Activated naive CD8-positive, alpha-beta T cell treated with anti-CD3 and anti-CD28 coated beads for 36 hours (primary cell): ENCODE measurements around the gene LAMTOR2. TPM values are rescaled to one million over a fixed set of nuclear protein-coding genes. Genes with fewer than 3 reads are reported as not detected.
A peak's percentile ranks its signal among the peaks of the same experiment; 100 is the strongest.
"Not testable (repeated sequence)": the region's sequence is repeated elsewhere in the genome, so short reads cannot be mapped to it uniquely, and the experiment has no call there.

Source experiments
- DNase-seq: peaks from one replicate; pipeline ENCODE4 v3.0.0; 2021
- H3K27ac Mint-ChIP-seq: one replicate; pipeline ENCODE4 v1.8.0; 2022; ENCODE audit warnings: mild to moderate bottlenecking, moderate library complexity, mixed read lengths
- H3K27me3 Mint-ChIP-seq: one replicate; pipeline ENCODE4 v1.8.0; 2022; ENCODE audit warnings: mild to moderate bottlenecking, mixed read lengths
- H3K36me3 Mint-ChIP-seq: one replicate; pipeline ENCODE4 v1.8.0; 2021; ENCODE audit warnings: mild to moderate bottlenecking, mixed read lengths
- H3K4me1 Mint-ChIP-seq: one replicate; pipeline ENCODE4 v1.8.0; 2021; ENCODE audit warnings: mixed read lengths
- H3K4me3 Mint-ChIP-seq: one replicate; pipeline ENCODE4 v1.8.0; 2022; ENCODE audit warnings: mild to moderate bottlenecking, moderate library complexity, mixed read lengths
- H3K9me3 Mint-ChIP-seq: one replicate; pipeline ENCODE4 v1.8.0; 2022; ENCODE audit warnings: mixed read lengths
- total RNA-seq, 2 experiments: library from RNA; stranded (reverse); gene quantifications; one replicate each; pipeline ENCODE4 v1.2.3, GENCODE V29; 2021

The LAMTOR2 gene
- total RNA-seq, 2 experiments from 2014 or later: 45.9 to 49.1 TPM

DNA sequence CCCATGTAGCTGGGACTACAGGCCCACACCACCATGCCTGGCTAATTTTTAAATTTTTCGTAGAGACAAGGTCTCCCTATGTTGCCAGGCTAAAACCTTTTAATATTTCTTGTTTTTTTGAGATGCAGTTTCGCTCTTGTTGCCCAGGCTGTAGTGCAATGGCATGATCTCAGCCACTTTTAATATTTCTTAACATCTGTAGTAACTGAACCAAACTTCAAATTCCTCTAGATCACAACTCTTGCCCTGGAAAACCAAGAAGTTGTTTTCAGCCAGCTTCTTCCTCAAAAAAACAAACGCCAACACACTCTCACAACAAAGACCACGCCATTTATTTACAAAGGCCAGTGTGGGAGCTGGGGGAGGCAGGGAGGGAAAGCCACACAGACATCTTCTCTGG is 19.6 kb upstream of the LAMTOR2 start:
- H3K27ac Mint-ChIP-seq, H3K4me1 Mint-ChIP-seq, H3K27me3 Mint-ChIP-seq, H3K4me3 Mint-ChIP-seq, H3K9me3 Mint-ChIP-seq, H3K36me3 Mint-ChIP-seq, DNase-seq: not testable (repeated sequence)

DNA sequence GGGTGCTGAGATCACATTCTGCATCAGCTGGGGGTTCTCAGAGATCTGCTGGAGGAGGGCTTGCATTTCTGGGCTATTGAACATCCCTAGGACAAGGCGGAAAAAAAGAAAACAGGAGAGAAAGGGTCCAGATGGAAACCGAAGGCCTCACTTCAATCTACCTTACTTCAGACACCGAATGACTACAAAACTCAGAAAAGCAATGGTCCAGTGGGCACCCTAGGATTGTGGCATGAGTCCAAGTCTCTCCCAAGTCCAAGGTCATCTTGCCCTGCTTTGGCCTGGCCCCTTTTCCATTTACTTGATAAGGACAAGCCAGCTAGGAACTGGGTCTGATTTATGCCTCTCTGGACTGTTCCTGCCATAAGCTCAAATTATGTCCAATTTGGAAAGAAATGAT is 11.8 kb upstream of the LAMTOR2 start:
- Mint-ChIP-seq H3K36me3 (peaks cover 11% of the 10 kb centered on the region), H3K9me3 (no peaks in the 10 kb centered on the region), H3K27ac (no peak overlapping the region), H3K4me3 (no peak overlapping the region), H3K27me3 (no peaks in the 10 kb centered on the region), H3K4me1 (no peaks in the 10 kb centered on the region)
- DNase-seq: no peak

DNA sequence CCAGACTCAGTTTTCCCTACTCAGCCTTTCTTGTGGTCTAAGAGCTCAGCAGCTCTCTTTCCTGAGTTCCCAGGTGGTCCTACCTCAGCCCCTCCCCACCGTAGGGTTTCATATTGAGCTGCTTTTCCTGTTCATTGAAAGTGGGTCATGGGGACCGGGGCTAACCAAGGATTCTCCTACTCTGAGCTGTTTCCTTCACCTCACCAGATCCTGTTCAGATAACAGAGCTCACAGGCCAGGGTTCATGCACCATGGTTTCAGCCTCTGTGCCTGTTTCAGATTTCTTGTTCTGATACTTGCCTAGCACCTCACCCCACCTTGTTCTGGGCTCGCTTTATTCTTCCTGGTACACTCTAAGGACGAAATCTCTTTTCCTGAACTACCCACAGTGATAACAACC is 9.5 kb upstream of the LAMTOR2 start:
- no peaks in the 10 kb centered on the region for H3K9me3 Mint-ChIP-seq
- H3K4me1 Mint-ChIP-seq: no peaks in the 10 kb centered on the region
- peaks cover 11% of the 10 kb centered on the region for H3K36me3 Mint-ChIP-seq
- H3K27me3 Mint-ChIP-seq: no peaks in the 10 kb centered on the region
- H3K27ac Mint-ChIP-seq: no peak overlapping the region
- DNase-seq: no peak
- no peak overlapping the region for H3K4me3 Mint-ChIP-seq

DNA sequence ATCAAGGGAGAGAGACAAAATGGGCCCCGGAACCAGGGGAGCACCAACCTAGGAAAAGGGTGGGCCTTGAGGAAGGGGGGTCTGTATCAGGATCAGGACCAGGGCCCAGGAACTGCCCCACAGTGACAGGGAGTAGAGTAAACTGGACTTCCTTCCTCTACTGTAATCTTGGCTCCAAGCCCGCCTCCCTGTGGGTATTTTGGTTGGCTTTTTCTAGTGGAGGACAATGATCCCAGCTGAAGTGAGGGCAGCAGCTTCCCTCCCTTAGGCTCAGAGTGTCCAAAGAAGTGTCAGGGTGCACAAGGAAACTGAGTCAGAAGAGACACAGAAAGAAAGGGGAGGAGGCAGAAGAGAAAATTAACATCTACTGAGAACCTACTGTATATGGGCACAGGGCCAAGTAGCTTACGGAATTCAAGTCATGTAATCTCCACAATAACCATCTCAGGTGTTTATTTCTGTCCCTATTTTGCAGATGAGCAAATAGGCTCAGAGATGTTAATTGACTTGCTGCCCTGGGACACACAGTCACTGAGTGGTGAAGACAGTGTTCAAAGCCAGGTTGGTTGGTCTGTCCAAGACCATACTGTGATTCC is 5.8 kb upstream of the LAMTOR2 start:
- H3K27ac Mint-ChIP-seq: no peak overlapping the region
- no peaks in the 10 kb centered on the region for H3K27me3 Mint-ChIP-seq
- H3K36me3 Mint-ChIP-seq: peaks cover 6% of the 10 kb centered on the region
- no peak for DNase-seq
- H3K9me3 Mint-ChIP-seq: no peaks in the 10 kb centered on the region
- H3K4me1 Mint-ChIP-seq: peaks cover 13% of the 10 kb centered on the region
- H3K4me3 Mint-ChIP-seq: no peak overlapping the region

DNA sequence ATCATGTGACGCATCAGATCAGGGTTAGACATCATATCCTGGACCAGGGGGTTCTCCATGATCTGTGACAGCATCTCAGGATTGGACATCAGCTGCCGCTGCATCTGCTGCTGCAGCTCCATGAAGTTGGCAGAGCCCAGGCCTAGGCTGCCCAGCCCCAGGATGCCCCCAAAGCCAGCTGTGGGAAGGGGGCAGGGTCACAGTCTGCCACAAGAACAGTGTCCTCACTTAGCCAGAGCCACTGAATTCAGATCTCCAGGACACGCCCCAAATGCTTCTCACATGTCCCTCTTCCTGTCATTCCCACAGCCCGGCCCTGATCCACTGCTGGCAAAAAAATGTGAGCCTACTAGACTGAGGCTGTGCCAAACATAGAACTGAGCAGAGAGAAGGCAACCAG is 4.2 kb upstream of the LAMTOR2 start:
- Mint-ChIP-seq H3K27ac (no peak overlapping the region), H3K27me3 (no peaks in the 10 kb centered on the region), H3K4me3 (no peak overlapping the region), H3K36me3 (peaks cover 4% of the 10 kb centered on the region), H3K9me3 (no peaks in the 10 kb centered on the region), H3K4me1 (peaks cover 19% of the 10 kb centered on the region)
- no peak for DNase-seq

DNA sequence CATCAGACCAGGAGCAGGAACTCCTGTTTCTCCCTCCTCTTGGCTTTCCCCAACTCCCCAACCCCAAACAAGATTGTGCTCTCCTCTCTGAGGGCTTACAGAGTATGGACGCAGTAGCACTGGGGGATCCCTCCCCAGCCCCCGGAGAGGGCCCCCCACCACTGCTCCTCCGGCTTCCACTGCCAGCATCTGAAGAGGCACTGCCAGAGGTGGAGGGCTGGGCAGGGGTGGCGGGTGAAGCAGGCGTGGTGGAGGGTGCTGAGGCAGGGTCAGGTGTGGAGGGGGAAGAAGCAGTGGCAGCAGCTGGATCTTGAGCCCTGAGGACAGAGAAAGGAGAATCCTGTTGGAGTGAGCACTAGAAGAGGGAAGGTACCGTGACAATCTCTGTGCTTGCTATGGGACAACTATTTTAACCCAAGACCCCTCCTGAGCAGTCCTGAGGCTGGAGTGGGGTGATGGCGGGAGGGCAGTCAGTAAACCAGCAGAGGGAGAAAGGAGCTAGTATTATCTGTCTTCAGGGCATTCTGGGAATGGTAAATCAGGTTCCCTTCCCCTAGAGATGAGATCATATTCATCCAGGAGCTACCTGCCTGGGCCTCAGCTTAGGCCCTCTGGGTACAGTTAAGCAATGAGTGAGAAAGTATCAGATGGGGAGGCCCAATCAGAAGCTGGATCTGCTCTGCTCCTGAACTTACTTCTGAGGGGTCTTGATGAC is 3.4 kb upstream of the LAMTOR2 start:
- Mint-ChIP-seq H3K9me3 (no peaks in the 10 kb centered on the region), H3K27me3 (no peaks in the 10 kb centered on the region), H3K4me1 (peaks cover 26% of the 10 kb centered on the region), H3K4me3 (peak overlapping the region; percentile 8), H3K36me3 (peaks cover 4% of the 10 kb centered on the region), H3K27ac (no peak overlapping the region)
- no peak for DNase-seq

DNA sequence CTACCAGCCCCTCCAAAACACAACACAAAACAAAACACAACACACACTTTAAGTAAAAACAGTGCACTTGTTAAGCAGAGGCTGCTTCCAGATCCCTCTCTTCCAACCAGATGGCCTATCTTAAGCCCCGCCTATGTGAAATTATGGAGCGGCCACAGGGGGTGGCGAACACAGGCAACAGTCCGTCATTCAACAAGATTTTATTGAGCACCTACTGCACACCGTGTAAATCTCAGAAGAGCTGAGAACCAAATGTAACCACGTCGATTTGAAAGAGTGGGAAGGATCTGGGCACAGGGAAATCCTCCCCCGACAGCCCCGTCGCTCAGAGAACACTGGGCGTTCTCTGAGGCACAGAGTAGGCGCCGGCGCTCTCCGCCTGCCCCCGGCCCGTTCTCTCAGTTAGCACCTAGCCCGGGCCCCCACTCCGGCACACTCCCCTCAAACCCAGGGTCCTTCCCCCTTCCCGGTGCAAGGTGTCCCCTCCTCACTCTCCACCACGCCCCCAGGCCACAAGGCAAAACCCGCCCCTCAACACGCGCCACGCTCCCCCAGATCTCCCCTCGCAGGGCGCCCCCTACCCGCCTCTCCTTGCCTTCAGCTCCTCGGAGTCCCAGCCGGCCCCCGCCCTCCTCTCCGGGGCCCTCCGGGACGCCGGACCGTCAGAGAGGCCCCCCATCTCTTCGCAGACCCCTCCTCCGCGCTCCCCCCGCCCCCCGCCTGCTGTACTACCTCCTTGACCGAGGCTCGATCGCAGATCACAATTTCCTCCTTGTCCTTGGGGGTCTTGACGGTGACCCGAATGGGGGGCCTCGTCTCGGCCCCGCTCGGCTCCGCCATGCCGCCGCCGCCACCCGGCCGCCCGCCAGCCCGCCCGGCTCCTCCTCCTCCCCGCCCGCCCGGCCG is 1.5 kb upstream of the LAMTOR2 start:
- DNase-seq: peak; percentile 76
- Mint-ChIP-seq H3K4me1 (peaks cover 32% of the 10 kb centered on the region), H3K9me3 (no peaks in the 10 kb centered on the region), H3K4me3 (peak overlapping the region; percentile 95), H3K27ac (peak overlapping the region; percentile 91), H3K27me3 (no peaks in the 10 kb centered on the region), H3K36me3 (peaks cover 9% of the 10 kb centered on the region)

DNA sequence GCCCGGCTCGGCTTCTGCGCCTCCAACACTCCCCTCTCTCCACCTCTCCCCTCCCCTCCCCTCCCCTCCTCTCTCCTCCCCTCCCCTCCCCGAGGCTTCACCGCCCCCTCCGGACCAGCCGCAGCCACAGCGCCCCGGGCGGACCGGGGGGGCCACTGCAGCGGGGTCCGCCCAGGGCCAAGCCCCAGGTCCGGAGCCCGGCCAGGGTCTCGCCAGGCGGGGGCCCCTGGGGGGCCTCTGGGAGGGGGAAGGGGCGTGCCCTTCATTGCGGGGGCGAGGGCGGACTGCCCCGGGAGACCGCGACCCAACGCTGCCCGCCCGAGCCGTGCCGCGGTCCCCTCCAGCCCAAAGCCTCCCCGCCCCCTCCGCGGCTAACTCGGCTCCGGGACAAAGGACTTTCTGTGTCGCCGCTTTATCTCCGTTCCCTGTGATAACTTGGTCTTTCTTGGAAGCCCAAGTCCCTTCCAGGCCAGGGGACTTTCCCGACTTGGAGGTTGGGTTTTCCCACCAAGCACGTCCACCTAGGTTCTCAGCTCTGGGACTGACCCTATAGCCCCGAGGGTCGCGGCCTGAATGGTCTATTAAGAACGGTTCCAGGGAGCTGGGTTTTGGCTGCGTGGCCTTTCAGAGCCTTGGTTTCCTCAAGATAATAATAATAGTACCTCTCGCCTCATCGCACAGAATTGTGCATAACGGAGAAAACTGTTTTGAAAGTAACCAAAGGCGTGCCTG is 648 bp upstream of the LAMTOR2 start, which contains the start of gene UBQLN4:
Gene UBQLN4 (minus strand): TSS at position 31 of the 732 bp plus-strand sequence. CDS start 97 bp downstream, outside the sequence.
- H3K27me3 Mint-ChIP-seq: no peaks in the 10 kb centered on the region
- no peaks in the 10 kb centered on the region for H3K9me3 Mint-ChIP-seq
- peaks cover 32% of the 10 kb centered on the region for H3K4me1 Mint-ChIP-seq
- H3K36me3 Mint-ChIP-seq: peaks cover 9% of the 10 kb centered on the region
- DNase-seq: peak; percentile 88
- peak within 1 kb of the TSS; percentile 93 for H3K27ac Mint-ChIP-seq
- peak within 1 kb of the TSS; percentile 95 for H3K4me3 Mint-ChIP-seq

DNA sequence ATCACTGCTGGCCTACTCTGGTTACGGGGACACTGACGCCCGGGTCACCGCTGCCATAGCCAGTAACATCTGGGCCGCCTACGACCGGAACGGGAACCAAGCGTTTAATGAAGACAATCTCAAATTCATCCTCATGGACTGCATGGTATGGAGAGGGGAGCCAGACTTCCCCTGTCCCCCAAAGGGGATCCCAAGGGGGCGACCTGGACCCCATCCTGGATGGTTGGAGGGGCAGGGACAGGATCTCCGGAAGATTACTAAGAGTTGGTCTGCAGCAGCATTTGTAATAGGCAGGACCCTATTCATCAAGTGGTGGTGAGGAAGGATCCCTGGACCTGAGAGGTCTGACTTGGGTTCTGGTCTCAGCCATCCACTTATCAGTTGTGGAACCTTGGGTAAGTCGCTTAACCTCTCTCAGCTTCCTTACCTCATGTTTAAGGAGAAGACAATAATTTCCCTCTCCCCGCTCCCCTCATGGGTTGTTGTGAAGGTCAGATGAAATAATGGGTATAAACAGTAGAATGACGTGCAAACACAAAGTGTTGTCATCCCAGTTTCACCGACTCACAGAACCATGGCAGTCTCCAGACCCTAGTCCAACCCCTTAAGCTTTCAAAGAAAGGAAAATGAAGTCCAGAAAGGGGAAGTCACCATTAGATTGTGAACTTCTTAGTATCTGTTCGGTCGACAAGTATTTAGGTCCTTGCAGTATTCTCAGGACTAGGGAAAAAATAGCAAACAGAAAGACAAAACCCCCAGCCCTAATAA is 883 bp downstream of the LAMTOR2 start:
- Mint-ChIP-seq H3K36me3 (peaks cover 5% of the 10 kb centered on the region), H3K4me1 (peaks cover 32% of the 10 kb centered on the region), H3K27ac (peak overlapping the region; percentile 93), H3K4me3 (peak overlapping the region; percentile 91), H3K9me3 (no peaks in the 10 kb centered on the region), H3K27me3 (no peaks in the 10 kb centered on the region)
- peak; percentile 29 for DNase-seq

DNA sequence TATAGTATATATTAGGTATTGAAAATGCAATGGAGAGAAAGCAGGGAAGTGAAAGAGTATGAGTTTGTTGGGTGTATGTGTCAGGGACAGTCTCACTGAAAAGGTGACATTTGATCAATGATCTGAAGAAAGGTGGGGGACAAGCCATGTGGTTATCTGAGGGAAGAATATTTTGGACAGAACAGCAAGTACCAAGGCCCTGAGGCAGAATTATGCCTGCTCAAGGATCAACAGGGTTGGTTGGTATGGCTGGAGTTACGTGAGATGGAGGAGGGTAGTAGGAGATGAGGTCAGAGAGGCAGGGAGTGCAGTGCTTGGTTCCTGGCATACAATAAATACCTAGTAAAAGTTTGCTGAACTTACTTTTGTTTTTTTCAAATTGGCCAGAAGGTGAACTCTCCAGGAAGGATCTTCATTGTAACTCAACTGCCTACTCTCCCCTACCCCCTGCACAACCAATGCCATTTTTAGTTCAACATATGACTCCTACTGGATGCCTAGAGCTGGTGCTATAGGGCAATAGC is 1.8 kb downstream of the LAMTOR2 start:
- no peak for DNase-seq
- H3K27me3 Mint-ChIP-seq: no peaks in the 10 kb centered on the region
- H3K9me3 Mint-ChIP-seq: no peaks in the 10 kb centered on the region
- peaks cover 5% of the 10 kb centered on the region for H3K36me3 Mint-ChIP-seq
- no peak overlapping the region for H3K4me3 Mint-ChIP-seq
- no peak overlapping the region for H3K27ac Mint-ChIP-seq
- peaks cover 28% of the 10 kb centered on the region for H3K4me1 Mint-ChIP-seq

DNA sequence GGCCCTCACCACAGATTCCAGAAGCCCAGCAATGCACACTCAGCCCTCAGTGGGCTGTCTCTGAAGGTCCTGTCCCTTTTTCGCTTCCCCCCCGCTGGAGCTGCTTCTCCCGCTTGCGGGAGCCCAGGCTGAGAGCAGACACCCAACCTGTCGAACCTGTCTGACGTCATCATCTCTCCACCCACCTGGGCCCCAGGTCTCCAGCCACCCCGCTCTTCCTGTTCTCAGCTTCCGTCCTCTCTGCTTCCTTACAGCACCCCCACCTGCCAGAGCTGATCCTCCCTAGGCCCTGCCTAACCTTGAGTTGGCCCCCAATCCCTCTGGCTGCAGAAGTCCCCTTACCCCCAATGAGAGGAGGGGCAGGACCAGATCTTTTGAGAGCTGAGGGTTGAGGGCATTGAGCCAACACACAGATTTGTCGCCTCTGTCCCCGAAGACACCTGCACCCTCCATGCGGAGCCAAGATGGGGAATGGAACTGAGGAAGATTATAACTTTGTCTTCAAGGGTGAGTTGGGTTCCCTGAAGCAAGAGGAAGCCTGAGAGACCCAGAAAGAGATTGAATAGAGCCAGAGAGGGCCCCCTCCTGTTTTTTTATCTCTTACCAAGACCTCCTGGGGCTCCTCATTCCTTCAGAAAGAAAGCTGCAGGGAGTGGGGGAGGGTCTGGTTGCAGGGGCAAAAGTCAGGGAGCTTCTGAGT is 6.5 kb downstream of the LAMTOR2 start, which contains the start of gene RAB25:
Gene RAB25 (plus strand): TSS at position 224 of the 700 bp plus-strand sequence. CDS start 241 bp downstream, at position 465.
- no peaks in the 10 kb centered on the region for H3K9me3 Mint-ChIP-seq
- peak within 1 kb of the TSS; percentile 14 for H3K27ac Mint-ChIP-seq
- H3K4me3 Mint-ChIP-seq: peak within 1 kb of the TSS; percentile 26
- peaks cover 5% of the 10 kb centered on the region for H3K36me3 Mint-ChIP-seq
- H3K4me1 Mint-ChIP-seq: peaks cover 13% of the 10 kb centered on the region
- H3K27me3 Mint-ChIP-seq: no peaks in the 10 kb centered on the region
- no peak for DNase-seq

DNA sequence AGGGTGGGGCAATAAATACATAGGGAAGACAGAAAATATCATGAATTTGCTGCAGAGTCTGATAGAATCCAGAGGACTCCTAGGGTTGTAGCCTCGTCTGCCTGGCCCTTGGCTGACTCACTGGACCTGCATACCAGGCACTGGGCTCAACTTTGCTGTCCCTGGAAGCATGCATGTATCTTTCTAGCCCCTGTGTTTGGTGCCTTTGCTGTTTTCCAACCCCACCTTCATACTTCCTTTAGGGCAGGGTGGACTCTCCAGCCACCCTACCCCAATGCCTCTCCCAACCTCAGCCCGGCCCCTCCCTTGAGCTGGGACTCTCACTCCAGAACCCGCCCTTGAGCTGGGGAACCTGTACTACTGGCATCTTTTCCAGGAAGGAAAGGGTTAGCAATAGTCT is 7.6 kb downstream of the LAMTOR2 start:
- H3K27ac Mint-ChIP-seq: no peak overlapping the region
- no peak overlapping the region for H3K4me3 Mint-ChIP-seq
- DNase-seq: no peak
- peaks cover 12% of the 10 kb centered on the region for H3K4me1 Mint-ChIP-seq
- no peaks in the 10 kb centered on the region for H3K9me3 Mint-ChIP-seq
- peaks cover under 1% of the 10 kb centered on the region for H3K27me3 Mint-ChIP-seq
- H3K36me3 Mint-ChIP-seq: no peaks in the 10 kb centered on the region

DNA sequence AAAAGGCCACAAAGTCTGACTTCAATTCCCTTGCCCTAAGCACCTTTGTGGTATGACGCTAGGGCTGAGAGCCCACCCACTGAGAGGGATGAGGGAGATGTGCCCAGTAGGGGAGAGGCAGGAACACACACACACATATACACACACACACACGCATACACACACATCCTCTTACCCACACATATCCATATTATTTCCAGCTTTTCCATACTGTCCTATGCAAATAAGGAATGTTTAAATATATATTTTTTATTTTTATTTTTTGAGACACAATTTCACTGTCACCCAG is 9.4 kb downstream of the LAMTOR2 start:
- peaks cover 3% of the 10 kb centered on the region for H3K27me3 Mint-ChIP-seq
- H3K27ac Mint-ChIP-seq: no peak overlapping the region
- H3K4me3 Mint-ChIP-seq: no peak overlapping the region
- H3K36me3 Mint-ChIP-seq: no peaks in the 10 kb centered on the region
- H3K4me1 Mint-ChIP-seq: peaks cover 10% of the 10 kb centered on the region
- DNase-seq: no peak
- no peaks in the 10 kb centered on the region for H3K9me3 Mint-ChIP-seq
